ENCODE data around the gene NAPB.

Gene NAPB

GRCh38 chr20:23452776-23453175 is 31.5 kb upstream of the NAPB start, which contains the start of gene CST11:
TSS of gene CST11 (minus strand) at chr20:23452876. CDS start at chr20:23452811, 65 bp downstream.
- H3K4me3 ChIP-seq (ENCODE audit: low read length in 2 of 2), result no peak within 1 kb of the TSS
- H3K36me3 ChIP-seq (ENCODE audit: control insufficient read depth in 2 of 2, insufficient read depth in 2 of 2, low read length in 2 of 2), result no peaks in the 10 kb centered on the region
- H3K9ac ChIP-seq (ENCODE audit: low read depth in 1 of 2, low read length in 2 of 2), result no peak within 1 kb of the TSS
- H3K4me1 ChIP-seq (ENCODE audit: control insufficient read depth in 2 of 2, insufficient read depth in 2 of 2, low read length in 2 of 2), result no peaks in the 10 kb centered on the region
- H3K9me3 ChIP-seq (ENCODE audit: control insufficient read depth in 2 of 2, low read length in 2 of 2), result no peaks in the 10 kb centered on the region
- no peaks in the 10 kb centered on the region for H3K27me3 ChIP-seq (ENCODE audit: control insufficient read depth in 2 of 2, insufficient read depth in 2 of 2, low read length in 2 of 2)
- H3K27ac ChIP-seq (ENCODE audit: low read depth in 2 of 2, low read length in 2 of 2), result no peak within 1 kb of the TSS

- no peaks in the 10 kb centered on the region for H3K36me3 ChIP-seq (ENCODE audit: control insufficient read depth in 2 of 2, insufficient read depth in 2 of 2, low read length in 2 of 2)
- H3K27me3 ChIP-seq (ENCODE audit: control insufficient read depth in 2 of 2, insufficient read depth in 2 of 2, low read length in 2 of 2), result no peaks in the 10 kb centered on the region
- H3K9ac ChIP-seq (ENCODE audit: low read depth in 1 of 2, low read length in 2 of 2), result no peak overlapping the region
- no peaks in the 10 kb centered on the region for H3K9me3 ChIP-seq (ENCODE audit: control insufficient read depth in 2 of 2, low read length in 2 of 2)
- no peak overlapping the region for H3K27ac ChIP-seq (ENCODE audit: low read depth in 2 of 2, low read length in 2 of 2)
- no peak overlapping the region for H3K4me3 ChIP-seq (ENCODE audit: low read length in 2 of 2)
- no peaks in the 10 kb centered on the region for H3K4me1 ChIP-seq (ENCODE audit: control insufficient read depth in 2 of 2, insufficient read depth in 2 of 2, low read length in 2 of 2)
Measured at GRCh38 chr20:23451956-23452487, 30.7 kb upstream of the NAPB start.

- Histone ChIP-seq H3K27ac (ENCODE audit: low read depth in 2 of 2, low read length in 2 of 2) (no peak overlapping the region), H3K36me3 (ENCODE audit: control insufficient read depth in 2 of 2, insufficient read depth in 2 of 2, low read length in 2 of 2) (no peaks in the 10 kb centered on the region), H3K9me3 (ENCODE audit: control insufficient read depth in 2 of 2, low read length in 2 of 2) (no peaks in the 10 kb centered on the region), H3K4me3 (ENCODE audit: low read length in 2 of 2) (no peak overlapping the region), H3K27me3 (ENCODE audit: control insufficient read depth in 2 of 2, insufficient read depth in 2 of 2, low read length in 2 of 2) (no peaks in the 10 kb centered on the region), H3K4me1 (ENCODE audit: control insufficient read depth in 2 of 2, insufficient read depth in 2 of 2, low read length in 2 of 2) (no peaks in the 10 kb centered on the region), H3K9ac (ENCODE audit: low read depth in 1 of 2, low read length in 2 of 2) (no peak overlapping the region)
Measured at GRCh38 chr20:23450877-23451276, 29.6 kb upstream of the NAPB start.

- H3K9ac ChIP-seq (ENCODE audit: low read depth in 1 of 2, low read length in 2 of 2), result no peak overlapping the region
- H3K27ac ChIP-seq (ENCODE audit: low read depth in 2 of 2, low read length in 2 of 2), result no peak overlapping the region
- H3K4me3 ChIP-seq (ENCODE audit: low read length in 2 of 2), result no peak overlapping the region
Measured at GRCh38 chr20:23449421-23449820, 28.1 kb upstream of the NAPB start.

GRCh38 chr20:23448167-23448566 is 26.9 kb upstream of the NAPB start:
- no peaks in the 10 kb centered on the region for H3K27me3 ChIP-seq (ENCODE audit: control insufficient read depth in 2 of 2, insufficient read depth in 2 of 2, low read length in 2 of 2)
- no peak overlapping the region for H3K9ac ChIP-seq (ENCODE audit: low read depth in 1 of 2, low read length in 2 of 2)
- no peak overlapping the region for H3K27ac ChIP-seq (ENCODE audit: low read depth in 2 of 2, low read length in 2 of 2)
- no peaks in the 10 kb centered on the region for H3K4me1 ChIP-seq (ENCODE audit: control insufficient read depth in 2 of 2, insufficient read depth in 2 of 2, low read length in 2 of 2)
- no peaks in the 10 kb centered on the region for H3K9me3 ChIP-seq (ENCODE audit: control insufficient read depth in 2 of 2, low read length in 2 of 2)
- H3K36me3 ChIP-seq (ENCODE audit: control insufficient read depth in 2 of 2, insufficient read depth in 2 of 2, low read length in 2 of 2), result no peaks in the 10 kb centered on the region
- H3K4me3 ChIP-seq (ENCODE audit: low read length in 2 of 2), result no peak overlapping the region

More at GRCh38 chr20:23449421-23449820, 28.1 kb upstream of the NAPB start:
- no peaks in the 10 kb centered on the region for H3K27me3 ChIP-seq (ENCODE audit: control insufficient read depth in 2 of 2, insufficient read depth in 2 of 2, low read length in 2 of 2)
- H3K36me3 ChIP-seq (ENCODE audit: control insufficient read depth in 2 of 2, insufficient read depth in 2 of 2, low read length in 2 of 2), result no peaks in the 10 kb centered on the region
- no peaks in the 10 kb centered on the region for H3K4me1 ChIP-seq (ENCODE audit: control insufficient read depth in 2 of 2, insufficient read depth in 2 of 2, low read length in 2 of 2)
- no peaks in the 10 kb centered on the region for H3K9me3 ChIP-seq (ENCODE audit: control insufficient read depth in 2 of 2, low read length in 2 of 2)

GRCh38 chr20:23446505-23446904 is 25.2 kb upstream of the NAPB start:
- Histone ChIP-seq H3K4me1 (ENCODE audit: control insufficient read depth in 2 of 2, insufficient read depth in 2 of 2, low read length in 2 of 2) (no peaks in the 10 kb centered on the region), H3K4me3 (ENCODE audit: low read length in 2 of 2) (no peak overlapping the region), H3K9me3 (ENCODE audit: control insufficient read depth in 2 of 2, low read length in 2 of 2) (no peaks in the 10 kb centered on the region), H3K27ac (ENCODE audit: low read depth in 2 of 2, low read length in 2 of 2) (no peak overlapping the region), H3K27me3 (ENCODE audit: control insufficient read depth in 2 of 2, insufficient read depth in 2 of 2, low read length in 2 of 2) (no peaks in the 10 kb centered on the region), H3K9ac (ENCODE audit: low read depth in 1 of 2, low read length in 2 of 2) (no peak overlapping the region), H3K36me3 (ENCODE audit: control insufficient read depth in 2 of 2, insufficient read depth in 2 of 2, low read length in 2 of 2) (no peaks in the 10 kb centered on the region)

GRCh38 chr20:23445596-23446217 is 24.4 kb upstream of the NAPB start:
- Histone ChIP-seq H3K9ac (ENCODE audit: low read depth in 1 of 2, low read length in 2 of 2) (no peak overlapping the region), H3K36me3 (ENCODE audit: control insufficient read depth in 2 of 2, insufficient read depth in 2 of 2, low read length in 2 of 2) (no peaks in the 10 kb centered on the region), H3K27me3 (ENCODE audit: control insufficient read depth in 2 of 2, insufficient read depth in 2 of 2, low read length in 2 of 2) (no peaks in the 10 kb centered on the region), H3K9me3 (ENCODE audit: control insufficient read depth in 2 of 2, low read length in 2 of 2) (no peaks in the 10 kb centered on the region), H3K27ac (ENCODE audit: low read depth in 2 of 2, low read length in 2 of 2) (no peak overlapping the region), H3K4me3 (ENCODE audit: low read length in 2 of 2) (no peak overlapping the region), H3K4me1 (ENCODE audit: control insufficient read depth in 2 of 2, insufficient read depth in 2 of 2, low read length in 2 of 2) (no peaks in the 10 kb centered on the region)

GRCh38 chr20:23444859-23445258 is 23.6 kb upstream of the NAPB start:
- no peaks in the 10 kb centered on the region for H3K9me3 ChIP-seq (ENCODE audit: control insufficient read depth in 2 of 2, low read length in 2 of 2)
- H3K4me3 ChIP-seq (ENCODE audit: low read length in 2 of 2), result no peak overlapping the region
- H3K36me3 ChIP-seq (ENCODE audit: control insufficient read depth in 2 of 2, insufficient read depth in 2 of 2, low read length in 2 of 2), result no peaks in the 10 kb centered on the region
- H3K27me3 ChIP-seq (ENCODE audit: control insufficient read depth in 2 of 2, insufficient read depth in 2 of 2, low read length in 2 of 2), result no peaks in the 10 kb centered on the region
- no peak overlapping the region for H3K27ac ChIP-seq (ENCODE audit: low read depth in 2 of 2, low read length in 2 of 2)
- no peak overlapping the region for H3K9ac ChIP-seq (ENCODE audit: low read depth in 1 of 2, low read length in 2 of 2)
- H3K4me1 ChIP-seq (ENCODE audit: control insufficient read depth in 2 of 2, insufficient read depth in 2 of 2, low read length in 2 of 2), result no peaks in the 10 kb centered on the region

GRCh38 chr20:23442436-23442835 is 21.1 kb upstream of the NAPB start:
- H3K4me3 ChIP-seq (ENCODE audit: low read length in 2 of 2), result no peak overlapping the region
- H3K4me1 ChIP-seq (ENCODE audit: control insufficient read depth in 2 of 2, insufficient read depth in 2 of 2, low read length in 2 of 2), result no peaks in the 10 kb centered on the region
- no peaks in the 10 kb centered on the region for H3K36me3 ChIP-seq (ENCODE audit: control insufficient read depth in 2 of 2, insufficient read depth in 2 of 2, low read length in 2 of 2)
- H3K27me3 ChIP-seq (ENCODE audit: control insufficient read depth in 2 of 2, insufficient read depth in 2 of 2, low read length in 2 of 2), result no peaks in the 10 kb centered on the region
- no peak overlapping the region for H3K27ac ChIP-seq (ENCODE audit: low read depth in 2 of 2, low read length in 2 of 2)
- H3K9ac ChIP-seq (ENCODE audit: low read depth in 1 of 2, low read length in 2 of 2), result no peak overlapping the region
- H3K9me3 ChIP-seq (ENCODE audit: control insufficient read depth in 2 of 2, low read length in 2 of 2), result no peaks in the 10 kb centered on the region

- Histone ChIP-seq H3K9ac (ENCODE audit: low read depth in 1 of 2, low read length in 2 of 2) (no peak overlapping the region), H3K4me1 (ENCODE audit: control insufficient read depth in 2 of 2, insufficient read depth in 2 of 2, low read length in 2 of 2) (no peaks in the 10 kb centered on the region), H3K4me3 (ENCODE audit: low read length in 2 of 2) (no peak overlapping the region), H3K36me3 (ENCODE audit: control insufficient read depth in 2 of 2, insufficient read depth in 2 of 2, low read length in 2 of 2) (no peaks in the 10 kb centered on the region), H3K9me3 (ENCODE audit: control insufficient read depth in 2 of 2, low read length in 2 of 2) (no peaks in the 10 kb centered on the region), H3K27ac (ENCODE audit: low read depth in 2 of 2, low read length in 2 of 2) (no peak overlapping the region), H3K27me3 (ENCODE audit: control insufficient read depth in 2 of 2, insufficient read depth in 2 of 2, low read length in 2 of 2) (no peaks in the 10 kb centered on the region)
Measured at GRCh38 chr20:23441850-23442313, 20.6 kb upstream of the NAPB start.

All from mucosa of rectum (tissue), 2 donors.